ENCODE results near the gene PARP15. TPM values are rescaled to one million over a fixed set of nuclear protein-coding genes. Genes with fewer than 3 reads are reported as not detected.

PARP15 gene
- total RNA-seq, 1 donor from 2014 or later: 14.4 TPM

DNA sequence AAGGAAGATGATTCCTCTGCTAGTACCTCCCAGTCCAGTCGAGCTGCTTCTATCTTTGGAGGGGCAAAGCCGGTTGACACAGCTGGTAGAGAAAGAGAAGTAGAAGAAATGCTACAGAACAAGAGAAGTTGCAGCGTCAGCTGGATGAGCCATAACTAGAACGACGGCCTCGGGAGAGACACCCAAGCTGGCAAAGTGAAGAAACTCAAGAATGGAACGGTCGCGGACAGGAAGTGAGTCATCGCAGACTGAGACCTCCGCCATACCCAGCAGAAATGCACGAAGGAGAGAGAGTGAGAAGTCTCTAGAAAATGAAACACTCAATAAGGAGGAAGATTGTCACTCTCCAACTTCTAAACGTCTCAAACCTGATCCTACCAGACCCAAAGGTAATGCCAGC, 84.2 kb downstream of the PARP15 start:
- peaks cover 6% of the 10 kb centered on the region for H3K9me3 Mint-ChIP-seq
- no peaks in the 10 kb centered on the region for H3K36me3 Mint-ChIP-seq (ENCODE audit: low read depth)
- no peak for DNase-seq (ENCODE audit: low spot score)
- peaks cover 6% of the 10 kb centered on the region for H3K4me1 Mint-ChIP-seq (ENCODE audit: low read depth)
- no peak overlapping the region for H3K4me3 Mint-ChIP-seq (ENCODE audit: low read depth)
- intact Hi-C loops (cut with micrococcal nuclease): no loop called here
- H3K27me3 Mint-ChIP-seq (ENCODE audit: low read depth): peaks cover 28% of the 10 kb centered on the region
- H3K27ac Mint-ChIP-seq: no peak overlapping the region

GRCh38 chr3:122662505-122662904, 85.1 kb downstream of the PARP15 start:
- Mint-ChIP-seq H3K4me1 (ENCODE audit: low read depth) (peaks cover 6% of the 10 kb centered on the region), H3K9me3 (peaks cover 6% of the 10 kb centered on the region), H3K36me3 (ENCODE audit: low read depth) (no peaks in the 10 kb centered on the region), H3K27ac (no peak overlapping the region), H3K4me3 (ENCODE audit: low read depth) (no peak overlapping the region), H3K27me3 (ENCODE audit: low read depth) (peaks cover 24% of the 10 kb centered on the region)
- intact Hi-C loops (cut with micrococcal nuclease): no loop called here
- no peak for DNase-seq (ENCODE audit: low spot score)

- Mint-ChIP-seq H3K27me3 (ENCODE audit: low read depth) (peaks cover 14% of the 10 kb centered on the region), H3K36me3 (ENCODE audit: low read depth) (peaks cover 4% of the 10 kb centered on the region), H3K4me3 (ENCODE audit: low read depth) (no peak overlapping the region), H3K4me1 (ENCODE audit: low read depth) (peaks cover 21% of the 10 kb centered on the region), H3K9me3 (peaks cover 10% of the 10 kb centered on the region), H3K27ac (no peak overlapping the region)
- DNase-seq (ENCODE audit: low spot score): no peak
- intact Hi-C loops (cut with micrococcal nuclease): no loop called here
These were observed 87.9 kb downstream of the PARP15 start for GRCh38 chr3:122665226-122665786.

GRCh38 chr3:122665881-122666280, 88.4 kb downstream of the PARP15 start:
- Mint-ChIP-seq H3K27me3 (ENCODE audit: low read depth) (peaks cover 11% of the 10 kb centered on the region), H3K4me1 (ENCODE audit: low read depth) (peaks cover 21% of the 10 kb centered on the region), H3K9me3 (peaks cover 12% of the 10 kb centered on the region), H3K4me3 (ENCODE audit: low read depth) (no peak overlapping the region), H3K36me3 (ENCODE audit: low read depth) (peaks cover 4% of the 10 kb centered on the region), H3K27ac (no peak overlapping the region)
- intact Hi-C loops (cut with micrococcal nuclease): no loop called here
- no peak for DNase-seq (ENCODE audit: low spot score)

DNA sequence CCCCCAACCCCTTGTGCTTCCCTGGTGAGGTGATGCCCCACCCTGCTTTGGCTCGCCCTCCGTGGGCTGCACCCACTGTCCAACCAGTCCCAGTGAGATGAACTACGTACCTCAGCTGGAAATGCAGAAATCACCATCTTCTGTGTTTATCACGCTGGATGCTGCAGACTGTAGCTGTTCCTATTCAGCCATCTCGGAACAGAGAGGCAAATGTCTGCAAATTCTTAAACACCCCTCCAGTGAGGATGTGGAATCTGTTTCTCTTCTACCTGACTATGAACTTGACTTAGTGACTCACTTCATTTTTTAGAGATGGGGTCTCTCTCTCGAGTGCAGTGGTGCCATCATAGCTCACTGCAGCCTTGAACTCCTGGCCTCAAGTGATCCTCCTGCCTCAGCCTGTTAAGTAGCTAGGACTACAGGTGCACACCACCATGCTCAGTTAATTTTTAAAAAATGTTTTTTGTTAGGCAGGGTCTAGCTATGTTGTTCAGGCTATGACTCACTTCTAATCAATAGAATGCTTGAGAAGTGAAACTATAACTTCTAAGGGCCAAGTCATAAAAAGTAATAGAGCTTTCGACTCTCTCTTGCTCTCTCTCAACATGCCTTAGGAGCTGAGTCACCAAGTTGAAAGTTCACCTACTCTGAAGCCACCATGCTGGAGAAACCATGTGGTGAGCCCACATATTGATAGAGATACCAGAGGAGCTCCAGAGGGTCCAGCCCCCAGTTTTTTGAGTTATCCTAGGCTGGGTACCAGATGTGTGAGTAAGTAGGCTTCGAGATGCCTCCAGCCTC, 91.7 kb downstream of the PARP15 start:
- Mint-ChIP-seq H3K27ac (peak overlapping the region; percentile 68), H3K9me3 (peaks cover 15% of the 10 kb centered on the region), H3K27me3 (ENCODE audit: low read depth) (no peaks in the 10 kb centered on the region), H3K4me3 (ENCODE audit: low read depth) (no peak overlapping the region), H3K36me3 (ENCODE audit: low read depth) (peaks cover 4% of the 10 kb centered on the region), H3K4me1 (ENCODE audit: low read depth) (peaks cover 16% of the 10 kb centered on the region)
- DNase-seq (ENCODE audit: low spot score): no peak
- intact Hi-C loops (cut with micrococcal nuclease): loop anchor here (2.0 kb wide), 1 partner anchor 58 kb away; no protein-coding TSS in a partner anchor

DNA sequence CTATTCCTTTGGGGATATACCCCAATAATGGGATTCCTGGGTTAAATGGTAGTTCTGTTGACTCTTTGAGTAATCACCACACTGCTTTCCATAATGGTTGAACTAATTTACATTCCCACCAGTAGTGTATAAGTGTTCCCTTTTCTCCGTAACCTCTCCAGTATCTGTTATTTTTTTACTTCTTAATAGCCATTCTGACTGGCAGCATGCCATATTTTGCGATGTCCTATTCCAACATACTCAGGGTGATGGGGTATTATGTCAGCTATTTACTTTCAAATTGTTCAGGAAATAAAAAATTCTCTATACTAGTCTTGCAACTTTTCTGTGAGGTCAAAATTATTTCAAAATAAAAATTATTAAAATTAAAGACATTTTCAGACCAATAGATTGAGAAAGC, 94.1 kb downstream of the PARP15 start:
- no peak for DNase-seq (ENCODE audit: low spot score)
- Mint-ChIP-seq H3K36me3 (ENCODE audit: low read depth) (peaks cover 4% of the 10 kb centered on the region), H3K4me3 (ENCODE audit: low read depth) (no peak overlapping the region), H3K9me3 (peaks cover 24% of the 10 kb centered on the region), H3K27ac (no peak overlapping the region), H3K27me3 (ENCODE audit: low read depth) (no peaks in the 10 kb centered on the region), H3K4me1 (ENCODE audit: low read depth) (peaks cover 19% of the 10 kb centered on the region)
- intact Hi-C loops (cut with micrococcal nuclease): no loop called here

DNA sequence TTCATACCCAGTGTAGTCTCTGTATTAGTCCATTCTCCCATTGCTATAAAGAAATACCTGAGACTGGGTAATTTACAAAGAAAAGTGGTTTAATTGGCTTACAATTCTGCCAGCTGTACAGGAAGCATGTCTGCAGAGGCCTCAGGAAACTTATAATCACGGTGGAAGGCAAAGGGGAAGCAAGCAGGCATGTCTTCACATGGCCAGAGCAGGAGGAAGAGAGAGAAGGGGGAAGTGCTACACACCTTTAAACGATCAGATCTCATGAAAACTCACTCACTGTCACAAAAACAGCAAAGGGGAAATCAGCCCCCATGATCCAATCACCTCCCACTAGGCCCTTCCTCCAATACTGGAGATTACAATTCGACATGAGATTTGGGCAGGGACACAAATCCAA, 96.9 kb downstream of the PARP15 start:
- DNase-seq (ENCODE audit: low spot score): no peak
- Mint-ChIP-seq H3K4me1 (ENCODE audit: low read depth) (peaks cover 20% of the 10 kb centered on the region), H3K9me3 (peaks cover 20% of the 10 kb centered on the region), H3K27ac (no peak overlapping the region), H3K4me3 (ENCODE audit: low read depth) (no peak overlapping the region), H3K27me3 (ENCODE audit: low read depth) (no peaks in the 10 kb centered on the region), H3K36me3 (ENCODE audit: low read depth) (no peaks in the 10 kb centered on the region)
- intact Hi-C loops (cut with micrococcal nuclease): no loop called here

DNA sequence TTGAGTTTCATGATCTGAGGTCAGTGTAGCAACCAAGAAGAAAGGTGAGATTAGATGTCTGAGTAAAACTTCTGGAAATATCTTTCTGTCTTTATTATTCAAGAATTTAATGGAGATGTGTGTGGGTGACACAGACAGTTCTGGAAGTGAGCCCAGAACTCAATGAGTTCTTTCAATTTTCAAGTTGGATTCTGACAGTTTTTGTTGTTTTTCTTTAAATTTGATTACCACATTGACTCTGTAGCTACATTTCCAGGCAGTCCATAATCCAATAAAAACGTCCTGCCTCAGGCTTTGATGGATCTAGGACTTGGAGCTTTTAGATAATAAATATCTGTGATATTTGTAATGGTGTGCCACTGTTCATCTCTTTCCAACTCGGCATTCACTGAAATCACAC, 99.3 kb downstream of the PARP15 start:
- Mint-ChIP-seq H3K36me3 (ENCODE audit: low read depth) (peaks cover 7% of the 10 kb centered on the region), H3K27me3 (ENCODE audit: low read depth) (no peaks in the 10 kb centered on the region), H3K4me3 (ENCODE audit: low read depth) (no peak overlapping the region), H3K4me1 (ENCODE audit: low read depth) (peaks cover 31% of the 10 kb centered on the region), H3K9me3 (peaks cover 10% of the 10 kb centered on the region), H3K27ac (no peak overlapping the region)
- no peak for DNase-seq (ENCODE audit: low spot score)
- intact Hi-C loops (cut with micrococcal nuclease): no loop called here

DNA sequence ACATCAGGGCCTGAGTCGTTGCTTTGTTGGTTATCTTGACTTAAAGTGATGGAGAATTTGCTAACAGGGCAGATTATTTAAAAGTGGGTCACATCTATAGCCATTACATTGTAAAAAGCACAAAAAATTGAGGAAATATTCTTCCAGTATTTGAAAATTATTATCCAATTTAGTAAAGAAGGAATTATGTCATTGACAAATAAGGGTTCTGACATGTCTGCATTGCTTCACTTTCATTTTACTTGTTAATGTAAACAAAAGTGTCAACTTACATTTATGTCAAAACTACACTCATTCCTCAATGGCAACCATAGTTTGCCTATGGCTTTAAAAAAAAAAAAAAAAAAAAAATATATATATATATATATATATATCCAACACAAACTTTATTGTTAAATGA, 99.8 kb downstream of the PARP15 start:
- H3K36me3 Mint-ChIP-seq (ENCODE audit: low read depth): peaks cover 10% of the 10 kb centered on the region
- H3K4me1 Mint-ChIP-seq (ENCODE audit: low read depth): peaks cover 36% of the 10 kb centered on the region
- no peak for DNase-seq (ENCODE audit: low spot score)
- H3K27me3 Mint-ChIP-seq (ENCODE audit: low read depth): no peaks in the 10 kb centered on the region
- H3K9me3 Mint-ChIP-seq: peaks cover 10% of the 10 kb centered on the region
- H3K4me3 Mint-ChIP-seq (ENCODE audit: low read depth): no peak overlapping the region
- no peak overlapping the region for H3K27ac Mint-ChIP-seq
- intact Hi-C loops (cut with micrococcal nuclease): no loop called here

GRCh38 chr3:122678506-122678905, 101.1 kb downstream of the PARP15 start:
- Mint-ChIP-seq H3K4me3 (ENCODE audit: low read depth) (no peak overlapping the region), H3K27me3 (ENCODE audit: low read depth) (no peaks in the 10 kb centered on the region), H3K36me3 (ENCODE audit: low read depth) (peaks cover 23% of the 10 kb centered on the region), H3K4me1 (ENCODE audit: low read depth) (peaks cover 48% of the 10 kb centered on the region), H3K27ac (peak overlapping the region; percentile 0), H3K9me3 (peaks cover 10% of the 10 kb centered on the region)
- DNase-seq (ENCODE audit: low spot score): no peak
- intact Hi-C loops (cut with micrococcal nuclease): loop anchor here (2.0 kb wide), 2 partner anchors 286 to 294 kb away; partner anchors contain the start of gene FAM162A

DNA sequence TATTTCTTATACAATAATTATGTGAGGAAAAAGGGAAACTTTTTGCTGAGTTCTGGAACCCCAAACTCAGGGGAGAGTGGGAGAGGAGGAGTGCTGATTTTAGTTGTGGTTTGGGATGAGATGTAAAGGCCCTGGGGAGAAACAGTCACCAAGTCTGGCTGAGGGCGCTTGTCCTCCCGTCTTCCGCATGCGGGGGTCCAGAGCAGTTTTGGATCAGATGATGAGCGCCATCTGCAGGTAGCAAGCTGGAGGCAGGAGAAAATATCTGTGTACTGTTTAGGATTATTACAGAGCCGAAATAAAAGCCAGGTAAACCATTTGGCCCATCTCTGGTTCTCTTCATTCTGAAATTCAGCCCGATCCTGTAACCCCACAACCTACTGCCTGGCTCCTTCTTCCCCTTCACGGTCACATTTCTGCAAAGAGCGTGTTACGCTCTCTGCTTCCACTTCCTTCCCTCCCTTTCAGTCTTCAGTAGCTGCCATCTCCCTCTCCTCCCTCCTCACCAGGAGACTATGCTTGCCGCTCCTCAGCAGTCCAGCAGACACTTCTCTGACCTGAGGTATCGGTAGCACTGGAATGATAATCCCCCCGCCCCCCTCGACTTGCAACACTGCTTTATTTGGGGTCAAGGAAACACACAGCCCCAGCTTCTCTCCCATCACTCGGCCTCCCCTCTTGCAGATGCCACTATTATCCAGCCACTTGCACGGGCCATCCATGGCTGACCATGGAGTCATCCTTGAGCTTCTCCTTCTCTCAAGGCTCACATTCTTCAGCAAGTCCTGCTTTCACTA, 101.8 kb downstream of the PARP15 start:
- peak; percentile 77 for DNase-seq (ENCODE audit: low spot score)
- intact Hi-C loops (cut with micrococcal nuclease): loop anchor here (1.0 to 2.0 kb wide), 4 partner anchors 115 to 294 kb away; partner anchors contain the start of genes DTX3L, FAM162A and PARP9
- Mint-ChIP-seq H3K27me3 (ENCODE audit: low read depth) (no peaks in the 10 kb centered on the region), H3K36me3 (ENCODE audit: low read depth) (peaks cover 27% of the 10 kb centered on the region), H3K9me3 (peaks cover 7% of the 10 kb centered on the region), H3K4me3 (ENCODE audit: low read depth) (peak overlapping the region; percentile 94), H3K27ac (peak overlapping the region; percentile 98), H3K4me1 (ENCODE audit: low read depth) (peaks cover 53% of the 10 kb centered on the region)

- intact Hi-C loops (cut with micrococcal nuclease): loop anchor here (1.0 to 5.0 kb wide), 9 partner anchors 70 to 1134 kb away; partner anchors contain the start of genes DTX3L, FAM162A, HSPBAP1 and PARP15
- peak; percentile 17 for DNase-seq (ENCODE audit: low spot score)
- Mint-ChIP-seq H3K4me3 (ENCODE audit: low read depth) (peak overlapping the region; percentile 94), H3K27ac (peak overlapping the region; percentile 98), H3K27me3 (ENCODE audit: low read depth) (no peaks in the 10 kb centered on the region), H3K36me3 (ENCODE audit: low read depth) (peaks cover 34% of the 10 kb centered on the region), H3K9me3 (peaks cover 3% of the 10 kb centered on the region), H3K4me1 (ENCODE audit: low read depth) (peaks cover 56% of the 10 kb centered on the region)
These were observed 102.5 kb downstream of the PARP15 start for GRCh38 chr3:122679882-122680474.

Data from activated T-helper 2 cell treated with anti-CD3 and anti-CD28 coated beads, Interferon-gamma antibody, Interleukin-2, Interleukin-4, amounts not matched to agents 10 μg/mL and 5 μg/mL and 100 μg/mL, durations not matched to agents 14 hours and 24 hours and 36 hours (primary cell).